Activated CD4-positive, alpha-beta T cell treated with anti-CD3 and anti-CD28 coated beads, Interleukin-2, amount 10 ng/mL, durations not matched to agents 24 days and 14 days (primary cell): ENCODE results near the gene TMEM115. TPM values are rescaled to one million over a fixed set of nuclear protein-coding genes. Genes with fewer than 3 reads are reported as not detected.

Experiments used
- DNase-seq: peaks from one replicate; pipeline ENCODE4 v3.0.0; 2022
- H3K27ac Mint-ChIP-seq: one replicate; pipeline ENCODE4 v1.8.0; 2022; ENCODE audit warnings: mild to moderate bottlenecking, mixed read lengths
- H3K27me3 Mint-ChIP-seq: one replicate; pipeline ENCODE4 v1.8.0; 2022; ENCODE audit warnings: mixed read lengths
- H3K36me3 Mint-ChIP-seq: one replicate; pipeline ENCODE4 v1.8.0; 2022; ENCODE audit warnings: low read depth, mild to moderate bottlenecking, mixed read lengths
- H3K4me1 Mint-ChIP-seq: one replicate; pipeline ENCODE4 v1.8.0; 2021; ENCODE audit warnings: mixed read lengths
- H3K4me3 Mint-ChIP-seq: one replicate; pipeline ENCODE4 v1.8.0; 2022; ENCODE audit warnings: mild to moderate bottlenecking, moderate library complexity, mixed read lengths
- H3K9me3 Mint-ChIP-seq: one replicate; pipeline ENCODE4 v1.8.0; 2021; ENCODE audit warnings: mixed read lengths
- intact Hi-C: fragments of 100-400 bp; cut with micrococcal nuclease; formaldehyde crosslinking; loops from one replicate; pipeline ENCODE4 v1.15.1; 2023
- total RNA-seq: library from RNA; stranded (reverse); gene quantifications from 2 replicates; pipeline ENCODE4 v1.2.3, GENCODE V29; 2022

TMEM115 gene
- total RNA-seq, 1 donor from 2014 or later = 20.3 TPM

- Mint-ChIP-seq H3K27me3 (no peaks in the 10 kb centered on the region), H3K36me3 (peaks cover 28% of the 10 kb centered on the region), H3K27ac (peak within 1 kb of the TSS; percentile 99), H3K4me3 (peak within 1 kb of the TSS; percentile 85), H3K4me1 (peaks cover 42% of the 10 kb centered on the region), H3K9me3 (no peaks in the 10 kb centered on the region)
- DNase-seq = peak; percentile 94
- intact Hi-C loops = loop anchor here (1.0 kb wide), 1 partner anchor 10 kb away; the partner anchor contains the start of genes CYB561D2 and NPRL2
Measured at GRCh38 chr3:50340448-50341329, 18.6 kb downstream of the TMEM115 start, which contains the start of gene RASSF1. Gene RASSF1 (minus strand): TSS chr3:50340836. CDS start chr3:50340805, 31 bp downstream.

- H3K27ac Mint-ChIP-seq = peak overlapping the region; percentile 99
- H3K27me3 Mint-ChIP-seq = no peaks in the 10 kb centered on the region
- H3K9me3 Mint-ChIP-seq = no peaks in the 10 kb centered on the region
- intact Hi-C loops = loop anchor here (1.0 kb wide), 1 partner anchor 10 kb away; the partner anchor contains the start of genes CYB561D2 and NPRL2
- peak overlapping the region; percentile 85 for H3K4me3 Mint-ChIP-seq
- H3K4me1 Mint-ChIP-seq = peaks cover 46% of the 10 kb centered on the region
- no peak for DNase-seq
- H3K36me3 Mint-ChIP-seq = peaks cover 31% of the 10 kb centered on the region
Measured at GRCh38 chr3:50340147-50340447, 19.2 kb downstream of the TMEM115 start.

GRCh38 chr3:50339485-50340146, 19.7 kb downstream of the TMEM115 start:
- H3K9me3 Mint-ChIP-seq = no peaks in the 10 kb centered on the region

GRCh38 chr3:50338965-50339364, 20.4 kb downstream of the TMEM115 start:
- Mint-ChIP-seq H3K27me3 (no peaks in the 10 kb centered on the region), H3K4me1 (peaks cover 53% of the 10 kb centered on the region), H3K4me3 (peak overlapping the region; percentile 85), H3K27ac (peak overlapping the region; percentile 99), H3K9me3 (no peaks in the 10 kb centered on the region), H3K36me3 (peaks cover 38% of the 10 kb centered on the region)
- DNase-seq = peak; percentile 64
- intact Hi-C loops = loop anchor here (5.0 kb wide), 3 partner anchors 102 to 273 kb away; partner anchors contain the start of genes C3orf18, CISH, GNAI2 and HEMK1

More at GRCh38 chr3:50339485-50340146, 19.7 kb downstream of the TMEM115 start:
- no peaks in the 10 kb centered on the region for H3K27me3 Mint-ChIP-seq
- H3K27ac Mint-ChIP-seq = peak overlapping the region; percentile 99
- H3K4me1 Mint-ChIP-seq = peaks cover 47% of the 10 kb centered on the region
- H3K4me3 Mint-ChIP-seq = peak overlapping the region; percentile 85
- intact Hi-C loops = loop anchor here (1.0 to 5.0 kb wide), 4 partner anchors 11 to 273 kb away; partner anchors contain the start of genes C3orf18, CISH, CYB561D2 and GNAI2
- DNase-seq = no peak
- H3K36me3 Mint-ChIP-seq = peaks cover 32% of the 10 kb centered on the region

GRCh38 chr3:50337175-50337861, 22.0 kb downstream of the TMEM115 start:
- H3K36me3 Mint-ChIP-seq = peaks cover 43% of the 10 kb centered on the region

GRCh38 chr3:50336452-50337174, 22.7 kb downstream of the TMEM115 start:
- intact Hi-C loops = loop anchor here (1.0 to 5.0 kb wide), 8 partner anchors 8 to 276 kb away; partner anchors contain the start of genes C3orf18, CISH, GNAI2 and HEMK1
- Mint-ChIP-seq H3K9me3 (no peaks in the 10 kb centered on the region), H3K27me3 (no peaks in the 10 kb centered on the region), H3K27ac (peak overlapping the region; percentile 99), H3K36me3 (peaks cover 48% of the 10 kb centered on the region), H3K4me1 (peaks cover 53% of the 10 kb centered on the region), H3K4me3 (peak overlapping the region; percentile 85)
- no peak for DNase-seq

More at GRCh38 chr3:50337175-50337861, 22.0 kb downstream of the TMEM115 start:
- intact Hi-C loops = loop anchor here (1.0 to 5.0 kb wide), 8 partner anchors 9 to 275 kb away; partner anchors contain the start of genes C3orf18, CISH, GNAI2 and HEMK1
- no peaks in the 10 kb centered on the region for H3K9me3 Mint-ChIP-seq
- peak; percentile 99 for DNase-seq
- peak overlapping the region; percentile 85 for H3K4me3 Mint-ChIP-seq
- peaks cover 54% of the 10 kb centered on the region for H3K4me1 Mint-ChIP-seq
- H3K27me3 Mint-ChIP-seq = no peaks in the 10 kb centered on the region
- H3K27ac Mint-ChIP-seq = peak overlapping the region; percentile 99

- H3K4me1 Mint-ChIP-seq = peaks cover 43% of the 10 kb centered on the region
- intact Hi-C loops = loop anchor here (5.0 kb wide), 3 partner anchors 97 to 278 kb away; partner anchors contain the start of genes C3orf18, CISH, GNAI2 and HEMK1
Measured at GRCh38 chr3:50334339-50335075, 24.8 kb downstream of the TMEM115 start.

GRCh38 chr3:50333744-50334328, 25.5 kb downstream of the TMEM115 start:
- H3K36me3 Mint-ChIP-seq = peaks cover 61% of the 10 kb centered on the region
- peak overlapping the region; percentile 71 for H3K4me3 Mint-ChIP-seq
- H3K9me3 Mint-ChIP-seq = no peaks in the 10 kb centered on the region

More at GRCh38 chr3:50334339-50335075, 24.8 kb downstream of the TMEM115 start:
- no peak for DNase-seq
- no peaks in the 10 kb centered on the region for H3K9me3 Mint-ChIP-seq
- H3K36me3 Mint-ChIP-seq = peaks cover 65% of the 10 kb centered on the region
- H3K27me3 Mint-ChIP-seq = no peaks in the 10 kb centered on the region
- H3K4me3 Mint-ChIP-seq = peak overlapping the region; percentile 71
- H3K27ac Mint-ChIP-seq = peak overlapping the region; percentile 87

GRCh38 chr3:50331364-50331907, 27.9 kb downstream of the TMEM115 start:
- Mint-ChIP-seq H3K9me3 (no peaks in the 10 kb centered on the region), H3K4me1 (peaks cover 35% of the 10 kb centered on the region), H3K27ac (no peak overlapping the region), H3K4me3 (no peak overlapping the region), H3K27me3 (no peaks in the 10 kb centered on the region), H3K36me3 (peaks cover 55% of the 10 kb centered on the region)
- DNase-seq = no peak
- intact Hi-C loops = no loop called here

More at GRCh38 chr3:50333744-50334328, 25.5 kb downstream of the TMEM115 start:
- Mint-ChIP-seq H3K27ac (peak overlapping the region; percentile 87), H3K4me1 (peaks cover 38% of the 10 kb centered on the region), H3K27me3 (no peaks in the 10 kb centered on the region)
- intact Hi-C loops = no loop called here
- DNase-seq = no peak

GRCh38 chr3:50330330-50330729, 29.0 kb downstream of the TMEM115 start:
- no peaks in the 10 kb centered on the region for H3K27me3 Mint-ChIP-seq
- intact Hi-C loops = no loop called here

GRCh38 chr3:50327943-50328691, 31.2 kb downstream of the TMEM115 start, which contains the start of gene TUSC2:
Gene TUSC2 (minus strand): TSS chr3:50328223. CDS start chr3:50328099, 124 bp downstream.
- no peaks in the 10 kb centered on the region for H3K9me3 Mint-ChIP-seq
- peak; percentile 99 for DNase-seq
- H3K4me1 Mint-ChIP-seq = peaks cover 16% of the 10 kb centered on the region

More at GRCh38 chr3:50330330-50330729, 29.0 kb downstream of the TMEM115 start:
- no peak for DNase-seq
- Mint-ChIP-seq H3K4me1 (peaks cover 29% of the 10 kb centered on the region), H3K36me3 (peaks cover 48% of the 10 kb centered on the region), H3K4me3 (no peak overlapping the region), H3K9me3 (no peaks in the 10 kb centered on the region), H3K27ac (no peak overlapping the region)

More at GRCh38 chr3:50327943-50328691, 31.2 kb downstream of the TMEM115 start, which contains the start of gene TUSC2:
- Mint-ChIP-seq H3K27me3 (no peaks in the 10 kb centered on the region), H3K4me3 (peak within 1 kb of the TSS; percentile 84), H3K27ac (peak within 1 kb of the TSS; percentile 77), H3K36me3 (peaks cover 40% of the 10 kb centered on the region)
- intact Hi-C loops = loop anchor here (1.0 to 10.0 kb wide), 3 partner anchors 9 to 1853 kb away; partner anchors contain the start of gene IFRD2
